PFSK-1 (cell line): Measurements from ENCODE around the gene RUNX3.

Experiments used
- SIN3A ChIP-seq: IDR thresholded peaks from 2 replicates; pipeline ENCODE4 v1.6.1; 2012; ENCODE audit warnings: mild to moderate bottlenecking, low read length, moderate library complexity, borderline replicate concordance; ENCODE audit not compliant: insufficient read depth
- TAF1 ChIP-seq: IDR thresholded peaks from 2 replicates; pipeline ENCODE4 v1.6.1; 2012; ENCODE audit warnings: low read length, control low read depth, borderline replicate concordance; ENCODE audit not compliant: insufficient read depth

GRCh38 chr1:24965571-24965930 lies 35.5 kb upstream of the RUNX3 start:
- no peak for TF ChIP-seq TAF1
- TF ChIP-seq SIN3A, result no peak
